Fibroblast of skin of right biceps (primary cell): Measurements from ENCODE around the gene PHACTR1.

Source experiments
- DNase-seq: peaks from one replicate; pipeline ENCODE4 v3.0.0-alpha.2; 2013

The PHACTR1 gene

GRCh38 chr6:13004601-13005000 is 288.0 kb downstream of the PHACTR1 start:
- DNase-seq: no peak

GRCh38 chr6:13005994-13006393 is 289.4 kb downstream of the PHACTR1 start:
- DNase-seq: no peak

GRCh38 chr6:13006578-13007300 is 290.2 kb downstream of the PHACTR1 start:
- peak; percentile 63 for DNase-seq

GRCh38 chr6:13007744-13008143 is 291.2 kb downstream of the PHACTR1 start:
- DNase-seq: no peak

- no peak for DNase-seq
Observed at GRCh38 chr6:13009031-13009430, 292.5 kb downstream of the PHACTR1 start.

- no peak for DNase-seq
Observed at GRCh38 chr6:13009461-13009860, 292.9 kb downstream of the PHACTR1 start.

- DNase-seq: no peak
Observed at GRCh38 chr6:13011612-13012146, 295.1 kb downstream of the PHACTR1 start.

GRCh38 chr6:13012296-13012695 is 295.7 kb downstream of the PHACTR1 start:
- no peak for DNase-seq

- DNase-seq: no peak
Observed at GRCh38 chr6:13012977-13013680, 296.6 kb downstream of the PHACTR1 start.

GRCh38 chr6:13013681-13014503 is 297.3 kb downstream of the PHACTR1 start:
- DNase-seq: peak; percentile 10

- no peak for DNase-seq
Observed at GRCh38 chr6:13014504-13015378, 298.2 kb downstream of the PHACTR1 start.

- DNase-seq: no peak
Observed at GRCh38 chr6:13015379-13015681, 298.8 kb downstream of the PHACTR1 start.

GRCh38 chr6:13024616-13025015 is 308.0 kb downstream of the PHACTR1 start:
- DNase-seq: no peak

- no peak for DNase-seq
Observed at GRCh38 chr6:13025893-13026499, 309.4 kb downstream of the PHACTR1 start.

GRCh38 chr6:13026557-13026956 is 310.0 kb downstream of the PHACTR1 start:
- DNase-seq: no peak

GRCh38 chr6:13027207-13027606 is 310.6 kb downstream of the PHACTR1 start:
- no peak for DNase-seq

- peak; percentile 32 for DNase-seq
Observed at GRCh38 chr6:13030396-13030795, 313.8 kb downstream of the PHACTR1 start.

- DNase-seq: no peak
Observed at GRCh38 chr6:13032566-13032965, 316.0 kb downstream of the PHACTR1 start.

- no peak for DNase-seq
Observed at GRCh38 chr6:13033145-13033544, 316.6 kb downstream of the PHACTR1 start.

GRCh38 chr6:13034316-13034715 is 317.7 kb downstream of the PHACTR1 start:
- DNase-seq: no peak

- no peak for DNase-seq
Observed at GRCh38 chr6:13035606-13036005, 319.0 kb downstream of the PHACTR1 start.

GRCh38 chr6:13038315-13038714 is 321.7 kb downstream of the PHACTR1 start:
- DNase-seq: peak; percentile 13
